ENCODE data around the gene PTPDC1.
A peak's percentile ranks its signal among the peaks of the same experiment; 100 is the strongest.

The PTPDC1 gene

DNA sequence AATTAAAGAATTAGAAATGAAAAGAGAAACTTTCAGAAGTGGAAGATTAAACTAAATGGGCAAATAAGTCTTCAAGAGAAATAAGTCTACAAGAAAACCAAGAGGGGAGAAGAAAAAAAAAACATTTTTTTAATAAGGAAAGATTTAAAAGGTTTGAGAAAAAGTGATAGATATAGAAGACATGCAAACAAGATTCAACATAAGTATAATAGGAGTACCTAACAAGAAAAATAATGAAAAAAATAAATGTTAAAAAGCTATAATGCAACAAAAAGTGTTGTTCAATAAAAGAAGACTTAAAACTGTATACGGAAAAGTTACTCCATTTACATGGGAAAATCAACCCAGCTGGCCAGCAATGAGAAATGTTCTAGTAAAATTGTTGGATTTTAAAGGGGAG lies 42.6 kb downstream of the PTPDC1 start:
- TF ChIP-seq, protein P1, sequence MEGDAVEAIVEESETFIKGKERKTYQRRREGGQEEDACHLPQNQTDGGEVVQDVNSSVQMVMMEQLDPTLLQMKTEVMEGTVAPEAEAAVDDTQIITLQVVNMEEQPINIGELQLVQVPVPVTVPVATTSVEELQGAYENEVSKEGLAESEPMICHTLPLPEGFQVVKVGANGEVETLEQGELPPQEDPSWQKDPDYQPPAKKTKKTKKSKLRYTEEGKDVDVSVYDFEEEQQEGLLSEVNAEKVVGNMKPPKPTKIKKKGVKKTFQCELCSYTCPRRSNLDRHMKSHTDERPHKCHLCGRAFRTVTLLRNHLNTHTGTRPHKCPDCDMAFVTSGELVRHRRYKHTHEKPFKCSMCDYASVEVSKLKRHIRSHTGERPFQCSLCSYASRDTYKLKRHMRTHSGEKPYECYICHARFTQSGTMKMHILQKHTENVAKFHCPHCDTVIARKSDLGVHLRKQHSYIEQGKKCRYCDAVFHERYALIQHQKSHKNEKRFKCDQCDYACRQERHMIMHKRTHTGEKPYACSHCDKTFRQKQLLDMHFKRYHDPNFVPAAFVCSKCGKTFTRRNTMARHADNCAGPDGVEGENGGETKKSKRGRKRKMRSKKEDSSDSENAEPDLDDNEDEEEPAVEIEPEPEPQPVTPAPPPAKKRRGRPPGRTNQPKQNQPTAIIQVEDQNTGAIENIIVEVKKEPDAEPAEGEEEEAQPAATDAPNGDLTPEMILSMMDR (IDR thresholded peaks at IDR 0.05; ENCODE audit: control insufficient read depth, insufficient read depth, low read depth, low read length, missing control alignments): no peak
- no peak for DNase-seq (ENCODE audit: low read depth)
- H3K4me3 ChIP-seq (ENCODE audit: control insufficient read depth, low read depth, low read length): no peak overlapping the region

GRCh38 chr9:94127806-94128205 lies 43.5 kb downstream of the PTPDC1 start:
- H3K4me3 ChIP-seq (ENCODE audit: control insufficient read depth, low read depth, low read length): no peak overlapping the region
- TF ChIP-seq, protein P1 (IDR thresholded peaks at IDR 0.05; ENCODE audit: control insufficient read depth, insufficient read depth, low read depth, low read length, missing control alignments): no peak
- no peak for DNase-seq (ENCODE audit: low read depth)

DNA sequence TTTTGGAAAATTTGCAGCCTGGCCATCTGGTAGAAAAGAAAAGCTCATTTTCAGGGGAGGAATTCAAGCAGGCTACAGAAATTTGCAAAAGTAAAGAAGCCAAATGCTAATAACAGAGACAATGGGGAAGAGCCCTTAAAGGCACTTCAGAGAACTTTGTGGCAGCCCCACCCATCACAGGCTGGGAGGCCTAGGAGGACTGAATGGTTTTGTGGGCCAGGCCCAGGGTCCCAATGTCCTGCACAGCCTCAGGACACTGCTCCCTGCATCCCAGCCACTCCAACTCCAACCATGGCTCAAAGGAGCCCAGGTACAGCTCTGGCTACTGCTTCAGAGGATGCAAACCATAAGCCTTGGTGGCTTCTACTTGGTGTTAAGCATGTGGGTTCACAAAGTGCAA lies 44.3 kb downstream of the PTPDC1 start:
- no peak for DNase-seq (ENCODE audit: low read depth)
- H3K4me3 ChIP-seq (ENCODE audit: control insufficient read depth, low read depth, low read length): no peak overlapping the region
- TF ChIP-seq, protein P1 (IDR thresholded peaks at IDR 0.05; ENCODE audit: control insufficient read depth, insufficient read depth, low read depth, low read length, missing control alignments): no peak

GRCh38 chr9:94134629-94135028 lies 50.4 kb downstream of the PTPDC1 start:
- no peak overlapping the region for H3K4me3 ChIP-seq (ENCODE audit: control insufficient read depth, low read depth, low read length)
- no peak for DNase-seq (ENCODE audit: low read depth)
- TF ChIP-seq, protein P1 (IDR thresholded peaks at IDR 0.05; ENCODE audit: control insufficient read depth, insufficient read depth, low read depth, low read length, missing control alignments): no peak

GRCh38 chr9:94135222-94135621 lies 51.0 kb downstream of the PTPDC1 start:
- peak; percentile 67 for DNase-seq (ENCODE audit: low read depth)
- H3K4me3 ChIP-seq (ENCODE audit: control insufficient read depth, low read depth, low read length): no peak overlapping the region
- TF ChIP-seq, protein P1 (IDR thresholded peaks at IDR 0.05; ENCODE audit: control insufficient read depth, insufficient read depth, low read depth, low read length, missing control alignments): no peak

- peak; percentile 93 for DNase-seq (ENCODE audit: low read depth)
- H3K4me3 ChIP-seq (ENCODE audit: control insufficient read depth, low read depth, low read length): no peak overlapping the region; the same call in 1 of the 2 replicates
- TF ChIP-seq, protein P1 (IDR thresholded peaks at IDR 0.05; ENCODE audit: control insufficient read depth, insufficient read depth, low read depth, low read length, missing control alignments): no peak
Measured at GRCh38 chr9:94139672-94140417, 55.6 kb downstream of the PTPDC1 start.

All from AG09309 (cell line).